Neutrophil (primary cell): ENCODE data around the gene LRRFIP1.

Experiments used
- H3K27ac ChIP-seq: fragments of 200-600 bp; sonication (generic); 2 replicates; pipeline ENCODE4 v1.5.1; 2016; ENCODE audit warnings: mild to moderate bottlenecking, moderate library complexity
- H3K27me3 ChIP-seq: fragments of 200-600 bp; sonication (generic); 2 replicates; pipeline ENCODE4 v1.6.0; 2016; ENCODE audit warnings: mild to moderate bottlenecking
- H3K36me3 ChIP-seq: fragments of 200-600 bp; sonication (generic); 2 replicates; pipeline ENCODE4 v1.5.1; 2017
- H3K4me1 ChIP-seq, 2 experiments: fragments of 200-600 bp in 1 of 2; sonication (generic) in 1 of 2; 1 replicate in 1 of 2; 2 replicates in 1 of 2; pipeline versions ENCODE4 v1.5.1 to v1.6.1; 2013 to 2016; ENCODE audit warnings: low read depth in 1 of 2, low read length in 1 of 2, mild to moderate bottlenecking in 1 of 2, moderate library complexity in 1 of 2; ENCODE audit not compliant: control insufficient read depth in 1 of 2, insufficient read depth in 1 of 2
- H3K4me3 ChIP-seq, 2 experiments: fragments of 200-600 bp in 1 of 2; sonication (generic) in 1 of 2; 1 replicate in 1 of 2; 2 replicates in 1 of 2; pipeline ENCODE4 v1.5.1; 2013 to 2016; ENCODE audit warnings: low read depth in 1 of 2, low read length in 1 of 2, mild to moderate bottlenecking in 1 of 2, moderate library complexity in 1 of 2
- H3K9me3 ChIP-seq: fragments of 200-600 bp; sonication (generic); 2 replicates; pipeline ENCODE4 v1.5.1; 2016
- CTCF ChIP-seq: fragments of 200-600 bp; sonication (generic); IDR thresholded peaks from 2 replicates; pipeline ENCODE4 v1.5.1; 2016; ENCODE audit warnings: antibody characterized with exemption

Gene LRRFIP1

GRCh38 chr2:237718277-237718634, 90.9 kb downstream of the LRRFIP1 start:
- Histone ChIP-seq H3K4me1 (peaks cover 31 to 40% of the 10 kb centered on the region in 2 experiments), H3K27ac (peak overlapping the region; percentile 70), H3K36me3 (peaks cover 26% of the 10 kb centered on the region)

GRCh38 chr2:237720444-237720843, 93.1 kb downstream of the LRRFIP1 start:
- Histone ChIP-seq H3K36me3 (peaks cover 31% of the 10 kb centered on the region), H3K4me3 (no peak overlapping the region), H3K27me3 (no peaks in the 10 kb centered on the region), H3K4me1 (peaks cover 30 to 37% of the 10 kb centered on the region in 2 experiments), H3K9me3 (no peaks in the 10 kb centered on the region), H3K27ac (no peak overlapping the region)
- TF ChIP-seq CTCF = no peak

More at GRCh38 chr2:237718277-237718634, 90.9 kb downstream of the LRRFIP1 start:
- TF ChIP-seq CTCF = no peak
- Histone ChIP-seq H3K4me3 (no peak overlapping the region), H3K9me3 (no peaks in the 10 kb centered on the region), H3K27me3 (no peaks in the 10 kb centered on the region)

- TF ChIP-seq CTCF = no peak
- no peak overlapping the region for H3K27ac ChIP-seq
- peaks cover 33% of the 10 kb centered on the region for H3K36me3 ChIP-seq
- peaks cover 30 to 37% of the 10 kb centered on the region in 2 experiments for H3K4me1 ChIP-seq
- H3K27me3 ChIP-seq = no peaks in the 10 kb centered on the region
- no peaks in the 10 kb centered on the region for H3K9me3 ChIP-seq
- H3K4me3 ChIP-seq = no peak overlapping the region
Observed at GRCh38 chr2:237720957-237721356, 93.6 kb downstream of the LRRFIP1 start.

- peaks cover 33% of the 10 kb centered on the region for H3K36me3 ChIP-seq
- peaks cover 32 to 39% of the 10 kb centered on the region in 2 experiments for H3K4me1 ChIP-seq
- no peak overlapping the region for H3K4me3 ChIP-seq
- peak overlapping the region; percentile 43 for H3K27ac ChIP-seq
- TF ChIP-seq CTCF = no peak
- H3K9me3 ChIP-seq = no peaks in the 10 kb centered on the region
- H3K27me3 ChIP-seq = no peaks in the 10 kb centered on the region
Observed at GRCh38 chr2:237721458-237721857, 94.1 kb downstream of the LRRFIP1 start.

- Histone ChIP-seq H3K9me3 (no peaks in the 10 kb centered on the region), H3K36me3 (peaks cover 29% of the 10 kb centered on the region), H3K27me3 (no peaks in the 10 kb centered on the region), H3K27ac (peak overlapping the region; percentile 43), H3K4me1 (peaks cover 27 to 33% of the 10 kb centered on the region in 2 experiments), H3K4me3 (no peak overlapping the region)
- TF ChIP-seq CTCF = no peak
Observed at GRCh38 chr2:237722616-237723015, 95.2 kb downstream of the LRRFIP1 start.

- TF ChIP-seq CTCF = no peak
- peaks cover 22 to 32% of the 10 kb centered on the region in 2 experiments for H3K4me1 ChIP-seq
- no peaks in the 10 kb centered on the region for H3K27me3 ChIP-seq
- H3K4me3 ChIP-seq = no peak overlapping the region
- peaks cover 24% of the 10 kb centered on the region for H3K36me3 ChIP-seq
- H3K27ac ChIP-seq = no peak overlapping the region
- no peaks in the 10 kb centered on the region for H3K9me3 ChIP-seq
Observed at GRCh38 chr2:237723023-237723422, 95.6 kb downstream of the LRRFIP1 start.
